Inferior parietal cortex (tissue), 1 donor: ENCODE results near the gene SYNJ2.
"Not testable (repeated sequence)": the region's sequence is repeated elsewhere in the genome, so short reads cannot be mapped to it uniquely, and the experiment has no call there.

ENCODE experiments used
- DNase-seq: peaks from one replicate; pipeline ENCODE4 v3.0.0-alpha.2; 2016; ENCODE audit errors: extremely low spot score

Gene SYNJ2, protein sequence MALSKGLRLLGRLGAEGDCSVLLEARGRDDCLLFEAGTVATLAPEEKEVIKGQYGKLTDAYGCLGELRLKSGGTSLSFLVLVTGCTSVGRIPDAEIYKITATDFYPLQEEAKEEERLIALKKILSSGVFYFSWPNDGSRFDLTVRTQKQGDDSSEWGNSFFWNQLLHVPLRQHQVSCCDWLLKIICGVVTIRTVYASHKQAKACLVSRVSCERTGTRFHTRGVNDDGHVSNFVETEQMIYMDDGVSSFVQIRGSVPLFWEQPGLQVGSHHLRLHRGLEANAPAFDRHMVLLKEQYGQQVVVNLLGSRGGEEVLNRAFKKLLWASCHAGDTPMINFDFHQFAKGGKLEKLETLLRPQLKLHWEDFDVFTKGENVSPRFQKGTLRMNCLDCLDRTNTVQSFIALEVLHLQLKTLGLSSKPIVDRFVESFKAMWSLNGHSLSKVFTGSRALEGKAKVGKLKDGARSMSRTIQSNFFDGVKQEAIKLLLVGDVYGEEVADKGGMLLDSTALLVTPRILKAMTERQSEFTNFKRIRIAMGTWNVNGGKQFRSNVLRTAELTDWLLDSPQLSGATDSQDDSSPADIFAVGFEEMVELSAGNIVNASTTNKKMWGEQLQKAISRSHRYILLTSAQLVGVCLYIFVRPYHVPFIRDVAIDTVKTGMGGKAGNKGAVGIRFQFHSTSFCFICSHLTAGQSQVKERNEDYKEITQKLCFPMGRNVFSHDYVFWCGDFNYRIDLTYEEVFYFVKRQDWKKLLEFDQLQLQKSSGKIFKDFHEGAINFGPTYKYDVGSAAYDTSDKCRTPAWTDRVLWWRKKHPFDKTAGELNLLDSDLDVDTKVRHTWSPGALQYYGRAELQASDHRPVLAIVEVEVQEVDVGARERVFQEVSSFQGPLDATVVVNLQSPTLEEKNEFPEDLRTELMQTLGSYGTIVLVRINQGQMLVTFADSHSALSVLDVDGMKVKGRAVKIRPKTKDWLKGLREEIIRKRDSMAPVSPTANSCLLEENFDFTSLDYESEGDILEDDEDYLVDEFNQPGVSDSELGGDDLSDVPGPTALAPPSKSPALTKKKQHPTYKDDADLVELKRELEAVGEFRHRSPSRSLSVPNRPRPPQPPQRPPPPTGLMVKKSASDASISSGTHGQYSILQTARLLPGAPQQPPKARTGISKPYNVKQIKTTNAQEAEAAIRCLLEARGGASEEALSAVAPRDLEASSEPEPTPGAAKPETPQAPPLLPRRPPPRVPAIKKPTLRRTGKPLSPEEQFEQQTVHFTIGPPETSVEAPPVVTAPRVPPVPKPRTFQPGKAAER (N-terminal part only)

GRCh38 chr6:157981395-157982101, at the start of gene SYNJ2:
TSS of gene SYNJ2 (plus strand) at chr6:157981863. CDS start at chr6:157981962, 99 bp downstream.
- DNase-seq: peak; percentile 46

DNA sequence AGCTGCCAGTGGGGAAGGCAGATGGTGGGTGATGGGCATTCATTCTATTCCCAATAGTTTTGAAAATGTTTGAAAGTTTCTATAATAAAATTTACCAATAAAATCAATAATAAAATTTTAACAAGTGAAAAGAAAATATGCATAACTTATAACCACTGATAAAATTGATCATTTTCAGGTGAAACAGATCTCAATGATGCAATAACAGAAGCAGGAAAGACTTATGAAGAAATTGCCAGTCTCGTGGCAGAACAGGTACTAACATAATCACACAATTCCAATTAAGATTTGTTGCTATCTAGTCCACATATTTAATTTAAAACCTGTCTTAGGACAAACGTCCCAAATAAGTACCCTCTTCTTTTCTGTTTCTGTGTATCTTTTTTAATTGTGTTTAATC, 45.9 kb upstream of the SYNJ2 start:
- DNase-seq: no peak

GRCh38 chr6:157937318-157937717, 44.3 kb upstream of the SYNJ2 start:
- no peak for DNase-seq

DNA sequence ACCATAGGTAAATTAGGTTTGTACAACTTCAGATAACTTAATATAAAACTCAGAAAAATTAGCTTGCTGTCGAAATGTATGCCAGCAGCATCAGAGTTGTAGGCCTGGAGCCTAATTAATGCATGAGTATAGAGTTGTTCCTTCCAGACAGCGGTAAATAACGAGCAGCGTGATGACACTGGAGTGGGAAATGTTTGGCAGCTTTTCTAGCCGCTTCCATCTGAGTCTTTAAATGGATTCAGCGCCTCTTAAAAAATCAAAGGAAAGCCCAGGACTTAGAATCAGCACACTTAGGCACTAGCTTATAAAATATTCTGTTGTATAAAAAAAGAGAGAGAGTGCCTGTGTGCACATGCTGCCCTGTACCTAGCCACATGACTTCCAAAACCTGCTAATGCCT, 43.7 kb upstream of the SYNJ2 start:
- DNase-seq: no peak

- peak; percentile 15 for DNase-seq
These were observed 41.2 kb upstream of the SYNJ2 start for GRCh38 chr6:157940375-157941036.

DNA sequence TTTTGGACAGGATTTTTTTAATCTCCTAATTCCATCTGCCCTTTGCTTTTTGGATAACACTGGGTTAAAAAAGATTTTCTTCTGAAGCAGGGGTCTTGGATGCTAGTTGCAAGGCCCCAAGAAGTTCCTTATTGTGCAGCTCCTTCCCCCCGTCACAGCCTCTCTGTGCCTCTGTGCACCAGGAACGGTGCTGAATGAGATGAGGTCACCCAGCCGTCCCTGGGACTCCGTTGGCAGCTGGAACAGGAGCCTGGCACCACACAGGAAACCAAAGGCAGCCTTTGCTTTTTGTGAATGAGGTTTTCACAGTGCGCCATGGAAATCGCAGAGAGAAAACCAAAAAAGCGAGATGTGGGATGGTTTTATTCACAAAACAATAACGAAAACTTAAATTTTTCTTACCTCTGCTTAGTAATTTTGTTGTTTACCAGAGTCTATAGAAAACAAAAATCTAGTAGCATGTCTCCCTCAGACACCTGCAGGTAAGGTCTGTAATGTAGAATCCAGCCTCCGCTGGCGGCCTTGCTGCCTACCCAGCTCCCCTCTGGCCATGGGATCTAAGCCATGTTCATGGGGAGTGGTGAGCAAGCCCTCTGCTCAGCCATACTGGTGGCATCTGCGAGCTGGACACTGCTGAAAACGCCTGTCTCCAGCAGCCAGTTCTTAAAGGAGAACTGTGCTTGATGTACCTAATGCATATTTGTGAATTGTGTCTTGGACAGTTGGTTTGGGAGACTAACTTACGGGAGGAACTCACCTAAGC, 40.4 kb upstream of the SYNJ2 start:
- peak; percentile 77 for DNase-seq

GRCh38 chr6:157942351-157942750, 39.3 kb upstream of the SYNJ2 start:
- no peak for DNase-seq

GRCh38 chr6:157943249-157943963, 38.3 kb upstream of the SYNJ2 start:
- no peak for DNase-seq

- no peak for DNase-seq
These were observed 37.7 kb upstream of the SYNJ2 start for GRCh38 chr6:157943964-157944283.

DNA sequence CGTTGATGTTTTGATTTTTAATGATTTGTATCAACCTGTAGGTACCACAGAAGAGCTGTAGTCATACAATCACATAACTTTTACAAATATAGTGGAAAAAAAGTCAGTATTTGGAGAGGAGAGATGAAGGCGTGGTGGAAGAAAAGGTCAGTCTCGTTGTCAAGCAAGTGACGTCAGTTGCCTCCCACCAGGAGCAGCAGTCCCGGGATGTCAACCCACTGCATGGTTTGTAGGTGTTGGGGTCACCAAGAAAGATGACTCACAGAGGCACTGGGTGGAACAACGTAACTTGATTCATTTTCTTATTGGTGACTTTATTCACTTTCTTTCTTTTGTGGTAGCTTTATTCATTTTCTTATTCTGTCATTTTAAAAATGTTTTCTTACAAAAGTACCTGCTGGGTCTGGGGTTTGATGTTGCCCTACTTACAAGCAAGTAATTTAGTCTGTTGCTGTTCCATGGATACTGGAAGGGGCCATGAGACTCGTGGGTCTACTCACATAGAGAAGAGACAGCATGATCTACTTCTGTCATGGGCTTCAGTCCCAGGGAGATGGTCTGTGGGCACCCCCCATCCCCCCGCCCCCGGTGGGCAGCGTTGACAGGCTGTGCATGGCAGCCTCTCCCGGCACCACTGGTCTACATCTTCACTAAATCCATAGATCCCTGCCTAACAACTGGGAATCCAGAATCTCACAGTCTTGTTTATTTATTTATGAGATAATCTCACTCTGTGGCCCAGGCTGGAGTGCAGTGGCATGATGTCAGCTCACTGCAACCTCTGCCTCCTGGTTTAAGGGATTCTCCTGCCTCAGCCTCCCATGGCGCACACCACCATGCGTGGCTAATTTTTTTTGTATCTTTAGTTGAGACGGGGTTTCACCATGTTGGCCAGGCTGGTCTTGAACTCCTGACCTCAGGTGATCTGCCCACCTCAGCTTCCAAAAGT, 36.4 kb upstream of the SYNJ2 start:
- DNase-seq: no peak

- no peak for DNase-seq
These were observed 35.5 kb upstream of the SYNJ2 start for GRCh38 chr6:157946053-157946617.

- peak; percentile 71 for DNase-seq
These were observed 34.7 kb upstream of the SYNJ2 start for GRCh38 chr6:157946865-157947532.

DNA sequence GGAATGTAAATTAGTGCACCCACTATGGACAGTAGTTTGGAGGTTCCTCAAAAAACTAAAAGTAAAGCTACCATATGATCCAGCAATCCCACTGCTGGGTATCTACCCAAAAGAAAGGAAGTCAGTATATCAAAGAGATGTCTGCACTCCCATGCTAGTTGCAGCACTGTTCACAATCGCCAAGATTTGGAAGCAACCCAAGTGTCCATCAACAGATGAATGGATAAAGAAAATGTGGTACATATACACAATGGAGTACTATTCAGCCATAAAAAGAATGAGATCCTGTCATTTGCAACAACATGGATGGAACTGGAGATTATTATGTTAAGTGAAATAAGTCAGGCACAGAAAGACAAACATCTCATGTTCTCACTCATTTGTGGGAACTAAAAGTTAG, 30.8 kb upstream of the SYNJ2 start:
- not testable (repeated sequence) for DNase-seq

DNA sequence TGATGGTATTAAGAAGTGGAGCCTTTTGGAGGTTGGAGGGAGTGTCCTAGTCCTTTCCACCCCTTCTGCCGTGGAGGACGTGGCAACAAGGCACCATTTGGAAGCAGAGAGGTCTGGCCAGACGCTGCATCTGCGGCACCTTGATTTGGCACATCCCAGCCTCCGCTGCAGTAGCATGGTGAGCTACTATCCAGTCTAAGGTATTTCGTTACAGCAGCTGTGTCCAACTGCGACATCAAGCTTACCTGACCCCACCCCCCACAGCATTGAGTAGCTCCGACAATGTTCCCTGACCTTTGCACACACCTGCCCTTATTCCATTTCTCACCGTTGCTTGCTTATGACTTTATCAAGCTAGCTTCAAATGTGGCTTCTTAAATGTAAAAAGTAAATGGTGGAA, 29.8 kb upstream of the SYNJ2 start:
- DNase-seq: no peak

DNA sequence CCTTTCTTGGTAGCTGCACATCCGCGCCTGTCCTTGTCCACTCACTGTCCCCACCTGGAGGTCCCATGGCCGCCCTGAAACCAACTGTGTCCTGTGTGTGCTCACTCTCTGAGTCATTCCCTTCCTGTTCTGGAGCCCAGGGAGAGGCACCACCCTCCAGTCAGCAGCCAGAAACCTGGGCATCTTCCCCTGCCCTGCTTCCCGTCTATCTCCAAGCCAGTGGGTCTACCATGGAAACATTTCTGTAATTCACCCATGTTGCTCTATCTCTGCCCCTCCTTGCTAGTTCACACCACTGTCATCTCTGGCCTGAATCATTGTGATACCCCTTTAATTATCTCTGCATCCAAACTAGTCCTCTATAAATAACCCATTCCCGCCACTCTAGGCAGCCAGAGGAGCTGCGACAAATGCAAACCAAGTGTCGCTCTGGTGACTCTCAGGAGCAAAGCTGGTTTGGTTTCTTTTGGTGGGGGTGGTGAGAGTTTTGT, 28.8 kb upstream of the SYNJ2 start:
- DNase-seq: no peak

- no peak for DNase-seq
These were observed 28.0 kb upstream of the SYNJ2 start for GRCh38 chr6:157953580-157954091.
